Keratinocyte (primary cell): Measurements from ENCODE around the gene GGACT. TPM values are rescaled to one million over a fixed set of nuclear protein-coding genes. Genes with fewer than 3 reads are reported as not detected.

Experiments used
- DNase-seq: peaks from one replicate; pipeline ENCODE4 v3.0.0-alpha.2; 2011; ENCODE audit warnings: low read depth, missing footprints, low spot score
- FAIRE-seq: peaks from 2 replicates; lab custom pipeline; 2011; peaks lifted over from hg19 to GRCh38; lab: Jason Lieb, UNC
- H2AFZ ChIP-seq: 2 replicates; pipeline ENCODE4 v1.6.0; 2012; ENCODE audit warnings: low read length, control low read depth, inconsistent platforms; ENCODE audit not compliant: control insufficient read depth
- H3K27ac ChIP-seq: 2 replicates; pipeline ENCODE4 v1.5.1; 2011; ENCODE audit warnings: low read length; ENCODE audit not compliant: control insufficient read depth, insufficient read depth
- H3K27me3 ChIP-seq: 3 replicates; pipeline ENCODE4 v1.6.0; 2011; ENCODE audit warnings: low read length; ENCODE audit not compliant: control insufficient read depth, insufficient read depth; ENCODE audit errors: extremely low read depth
- H3K36me3 ChIP-seq, 2 experiments: 2 replicates in 1 of 2; 3 replicates in 1 of 2; pipeline ENCODE4 v1.5.1; 2011; ENCODE audit warnings: low read length in 2 of 2, mild to moderate bottlenecking in 1 of 2; ENCODE audit not compliant: control insufficient read depth in 2 of 2, insufficient read depth in 2 of 2; ENCODE audit errors: extremely low read depth in 1 of 2
- H3K4me1 ChIP-seq: 3 replicates; pipeline ENCODE4 v1.5.1; 2011; ENCODE audit warnings: low read length; ENCODE audit not compliant: control insufficient read depth, insufficient read depth; ENCODE audit errors: extremely low read depth
- H3K4me2 ChIP-seq: 3 replicates; pipeline ENCODE4 v1.6.0; 2011; ENCODE audit warnings: low read depth, low read length; ENCODE audit not compliant: control insufficient read depth, insufficient read depth; ENCODE audit errors: extremely low read depth
- H3K4me3 ChIP-seq, 3 experiments: fragments of 200-600 bp in 1 of 3; sonication (generic) in 1 of 3; 2 replicates in 2 of 3; 3 replicates in 1 of 3; pipeline ENCODE4 v1.5.1; 2011 to 2016; ENCODE audit warnings: low read length in 3 of 3, mild to moderate bottlenecking in 3 of 3, control low read depth in 2 of 3, inconsistent platforms in 1 of 3, low read depth in 1 of 3, mixed read lengths in 1 of 3, mixed run types in 1 of 3, moderate library complexity in 1 of 3; ENCODE audit not compliant: control insufficient read depth in 2 of 3, insufficient read depth in 2 of 3; ENCODE audit errors: extremely low read depth in 1 of 3
- H3K79me2 ChIP-seq: 2 replicates; pipeline ENCODE4 v1.6.0; 2012; ENCODE audit warnings: low read length; ENCODE audit not compliant: control insufficient read depth, insufficient read depth
- H3K9ac ChIP-seq: 3 replicates; pipeline ENCODE4 v1.6.0; 2011; ENCODE audit warnings: low read length; ENCODE audit not compliant: control insufficient read depth, insufficient read depth; ENCODE audit errors: extremely low read depth
- H3K9me1 ChIP-seq: 3 replicates; pipeline ENCODE4 v1.6.0; 2011; ENCODE audit warnings: low read length; ENCODE audit not compliant: control insufficient read depth, insufficient read depth; ENCODE audit errors: extremely low read depth
- H3K9me3 ChIP-seq: 2 replicates; pipeline ENCODE4 v1.5.1; 2012; ENCODE audit warnings: low read depth, low read length; ENCODE audit not compliant: control insufficient read depth
- H4K20me1 ChIP-seq: 3 replicates; pipeline ENCODE4 v1.6.0; 2011; ENCODE audit warnings: low read length; ENCODE audit not compliant: control insufficient read depth, insufficient read depth; ENCODE audit errors: extremely low read depth
- CTCF ChIP-seq, 3 experiments: IDR thresholded peaks in 1 of 3; conservative IDR thresholded peaks in 1 of 3; optimal IDR thresholded peaks in 1 of 3; 2 replicates in 2 of 3; 3 replicates in 1 of 3; pipeline versions ENCODE3 to v1.5.1; 2011; ENCODE audit warnings: low read length in 3 of 3, mild to moderate bottlenecking in 3 of 3, moderate library complexity in 2 of 3, control low read depth in 1 of 3, inconsistent platforms in 1 of 3; ENCODE audit not compliant: insufficient read depth in 2 of 3; ENCODE audit errors: extremely low read depth in 1 of 3
- EZH2 ChIP-seq: IDR thresholded peaks from one replicate; pipeline ENCODE4 v1.6.1; 2012; ENCODE audit warnings: inconsistent platforms, mild to moderate bottlenecking, low read length, moderate library complexity
- dilution Hi-C: fragments of 300-500 bp; cut with MboI; formaldehyde crosslinking; loops from one replicate; pipeline ENCODE4 v1.7.0; 2020; ENCODE audit warnings: low sequenced_read_pairs; ENCODE audit not compliant: extremely low pct_ligation_motif_present
- polyA plus RNA-seq, 5 experiments: library from polyadenylated mRNA; depleted of rRNA in 3 of 5; stranded (reverse) in 3 of 5; stranded (forward) in 1 of 5; unstranded in 1 of 5; fragments of >200 nt; gene quantifications; 1 replicate in 1 of 5; 2 replicates in 3 of 5; 3 replicates in 1 of 5; pipeline versions ENCODE4 v1.2.1 to v1.2.3, GENCODE V29; 2011 to 2012; ENCODE audit warnings: missing spikeins in 2 of 5, low read depth in 1 of 5, low replicate concordance in 1 of 5

The GGACT gene
- polyA plus RNA-seq, 1 donor (not counting 4 experiments of a cell fraction or from before 2014, with no cell fraction given) = 8.2 TPM

GRCh38 chr13:100597253-100597652 lies 8.7 kb upstream of the GGACT start:
- H2AFZ ChIP-seq = no peak overlapping the region

GRCh38 chr13:100596516-100596915 lies 7.9 kb upstream of the GGACT start:
- no peaks in the 10 kb centered on the region for H3K9me1 ChIP-seq
- H3K4me3 ChIP-seq = no peak overlapping the region
- no peak for DNase-seq
- no peaks in the 10 kb centered on the region for H3K9me3 ChIP-seq
- TF ChIP-seq EZH2 (no peak), CTCF (optimal IDR thresholded peaks at IDR 0.05 in 1 of 3, IDR thresholded peaks at IDR 0.05 in 1 of 3, conservative IDR thresholded peaks at IDR 0.05 in 1 of 3; ENCODE audit: extremely low read depth in 1 of 3, insufficient read depth in 2 of 3, low read length in 3 of 3) (no peak)
- no peaks in the 10 kb centered on the region for H3K27me3 ChIP-seq
- dilution Hi-C loops = no loop called here
- no peak overlapping the region for H3K4me2 ChIP-seq
- no peaks in the 10 kb centered on the region for H3K79me2 ChIP-seq
- no peak overlapping the region for H3K9ac ChIP-seq
- no peaks in the 10 kb centered on the region for H4K20me1 ChIP-seq
- FAIRE-seq = no peak
- H3K36me3 ChIP-seq = no peaks in the 10 kb centered on the region
- no peak overlapping the region for H2AFZ ChIP-seq
- H3K4me1 ChIP-seq = no peaks in the 10 kb centered on the region
- no peak overlapping the region for H3K27ac ChIP-seq

More at GRCh38 chr13:100597253-100597652, 8.7 kb upstream of the GGACT start:
- no peaks in the 10 kb centered on the region for H3K27me3 ChIP-seq
- H3K9me3 ChIP-seq = no peaks in the 10 kb centered on the region
- H3K9ac ChIP-seq = no peak overlapping the region
- H3K36me3 ChIP-seq = no peaks in the 10 kb centered on the region
- H4K20me1 ChIP-seq = no peaks in the 10 kb centered on the region
- TF ChIP-seq EZH2 = no peak
- no peak for TF ChIP-seq CTCF (optimal IDR thresholded peaks at IDR 0.05 in 1 of 3, IDR thresholded peaks at IDR 0.05 in 1 of 3, conservative IDR thresholded peaks at IDR 0.05 in 1 of 3; ENCODE audit: extremely low read depth in 1 of 3, insufficient read depth in 2 of 3, low read length in 3 of 3)
- DNase-seq (no peak), FAIRE-seq (no peak)
- H3K4me1 ChIP-seq = no peaks in the 10 kb centered on the region
- no peaks in the 10 kb centered on the region for H3K9me1 ChIP-seq
- no peak overlapping the region for H3K4me3 ChIP-seq
- H3K27ac ChIP-seq = no peak overlapping the region
- dilution Hi-C loops = no loop called here
- H3K79me2 ChIP-seq = no peaks in the 10 kb centered on the region
- no peak overlapping the region for H3K4me2 ChIP-seq
